GM10248 (cell line): Measurements from ENCODE around the gene GNG7.
"Not testable (repeated sequence)": the region's sequence is repeated elsewhere in the genome, so short reads cannot be mapped to it uniquely, and the experiment has no call there.

Source experiments
- CTCF ChIA-PET: fragments of 300-600 bp; sonication (Branson Sonifier 250); formaldehyde crosslinking; extraction: SDS; loops from one replicate; lab custom pipeline; 2021; ENCODE audit warnings: antibody characterized with exemption; lab: Yijun Ruan, JAX
- POLR2A ChIA-PET: fragments of 350-650 bp; sonication (Branson Sonifier 250); formaldehyde crosslinking; extraction: SDS; loops from one replicate; lab custom pipeline; 2020; ENCODE audit warnings: antibody characterized with exemption; lab: Yijun Ruan, JAX
- DNase-seq: peaks from one replicate; pipeline ENCODE4 v3.0.0; 2012; ENCODE audit errors: extremely low spot score
- CTCF ChIP-seq: IDR thresholded peaks from 2 replicates; pipeline ENCODE4 v1.5.1; 2012; ENCODE audit warnings: mild to moderate bottlenecking, low read depth; ENCODE audit errors: extremely low read depth, missing control alignments, control extremely low read depth

GNG7 gene

GRCh38 chr19:2608602-2608922, 93.9 kb downstream of the GNG7 start:
- no peak for DNase-seq
- ChIA-PET CTCF (interaction anchor here (0.7 to 8.9 kb wide), 11 partner anchors 9 to 136 kb away, joined by 3 to 126 read pairs (median 16); partner anchors contain the start of gene GADD45B), POLR2A (interaction anchor here (1.0 to 5.8 kb wide), 5 partner anchors 9 to 132 kb away, joined by 4 to 275 read pairs (median 11); partner anchors contain the start of gene GADD45B)
- no peak for TF ChIP-seq CTCF

- ChIA-PET POLR2A (interaction anchor here (0.6 to 5.8 kb wide), 9 partner anchors 9 to 137 kb away, joined by 3 to 275 read pairs (median 7); partner anchors contain the start of gene GADD45B), CTCF (interaction anchor here (0.7 to 8.9 kb wide), 10 partner anchors 8 to 135 kb away, joined by 3 to 126 read pairs (median 16); partner anchors contain the start of gene GADD45B)
- TF ChIP-seq CTCF = no peak
- DNase-seq = peak; percentile 71
Measured at GRCh38 chr19:2607712-2608601, 94.5 kb downstream of the GNG7 start.

GRCh38 chr19:2606774-2607173, 95.7 kb downstream of the GNG7 start:
- DNase-seq = not testable (repeated sequence)
- ChIA-PET CTCF (interaction anchor here (2.9 to 8.9 kb wide), 4 partner anchors 7 to 129 kb away, joined by 15 to 126 read pairs (median 70); partner anchors contain the start of gene GADD45B), POLR2A (interaction anchor here (0.7 to 5.8 kb wide), 2 partner anchors 40 to 130 kb away, joined by 5 to 275 read pairs; partner anchors contain the start of gene GADD45B)

- POLR2A ChIA-PET = interaction anchor here (0.9 to 5.8 kb wide), 2 partner anchors 129 to 567 kb away, joined by 5 to 275 read pairs; partner anchors contain the start of gene GADD45B
- CTCF ChIA-PET = not testable (repeated sequence)
Measured at GRCh38 chr19:2605889-2606288, 96.6 kb downstream of the GNG7 start.

GRCh38 chr19:2604747-2605329, 97.7 kb downstream of the GNG7 start:
- CTCF ChIA-PET = no interaction called here
- TF ChIP-seq CTCF = no peak
- no peak for DNase-seq
- POLR2A ChIA-PET = interaction anchor here (0.7 to 1.3 kb wide), 3 partner anchors 20 to 566 kb away, joined by 3 to 5 read pairs (median 4); partner anchors contain the start of gene GADD45B

More at GRCh38 chr19:2605889-2606288, 96.6 kb downstream of the GNG7 start:
- not testable (repeated sequence) for DNase-seq

- no peak for DNase-seq
- no peak for TF ChIP-seq CTCF
- ChIA-PET CTCF (interaction anchor here (0.8 to 1.5 kb wide), 3 partner anchors 8 to 11 kb away, joined by 3 to 6 read pairs (median 3); no protein-coding TSS in a partner anchor), POLR2A (interaction anchor here (1.3 to 1.6 kb wide), 2 partner anchors 127 kb away, joined by 4 to 9 read pairs; partner anchors contain the start of gene GADD45B)
Measured at GRCh38 chr19:2603334-2603733, 99.2 kb downstream of the GNG7 start.
